T-helper 1 cell (primary cell): Measurements from ENCODE around the gene SBF2.

Experiments
- DNase-seq, 5 donors: peaks; one replicate each; pipeline ENCODE4 v3.0.0-alpha.2; 2012 to 2020

SBF2 gene

GRCh38 chr11:9796266-9796665, 497.8 kb downstream of the SBF2 start:
- DNase-seq = no peak

DNA sequence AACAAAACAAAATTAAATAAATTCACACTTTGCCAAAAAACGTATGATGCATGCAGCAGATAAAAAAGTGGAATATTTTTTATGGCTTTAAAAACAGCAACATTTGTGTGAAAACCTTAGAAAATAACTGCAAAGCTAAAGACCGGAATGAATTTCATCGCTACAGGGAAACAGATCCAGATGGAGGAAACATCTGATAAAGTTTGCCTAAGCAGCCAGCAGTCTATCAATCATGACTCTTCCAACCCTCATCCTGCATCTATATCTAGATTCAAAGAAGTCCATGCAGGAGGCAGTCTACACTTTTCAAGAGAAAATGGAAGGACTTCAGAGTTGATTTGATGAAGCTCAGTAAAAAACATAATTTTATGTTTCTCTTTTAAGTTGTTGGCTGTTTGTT, 503.3 kb downstream of the SBF2 start:
- DNase-seq = no peak

DNA sequence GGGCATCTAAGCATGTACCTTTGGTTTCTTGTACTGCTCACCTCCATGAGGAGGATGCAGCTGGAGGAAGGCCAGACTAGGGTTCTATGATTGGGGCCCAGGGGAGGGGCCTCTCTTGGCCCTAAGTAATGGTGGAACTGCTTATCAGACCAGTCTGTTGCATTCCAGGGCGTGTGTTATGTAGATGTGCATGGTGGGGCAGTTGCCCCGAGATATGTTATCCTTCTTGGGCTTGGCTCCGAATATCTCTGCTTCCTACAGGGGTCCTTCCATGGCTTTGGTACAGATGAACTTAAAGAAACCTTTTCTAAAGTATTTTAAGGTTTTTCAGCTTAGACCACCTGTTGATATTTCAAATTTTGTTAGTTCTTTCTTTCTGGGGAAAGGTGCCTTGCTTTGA, 504.1 kb downstream of the SBF2 start:
- no peak for DNase-seq

GRCh38 chr11:9787981-9788521, 506.0 kb downstream of the SBF2 start:
- no peak for DNase-seq

GRCh38 chr11:9787260-9787659, 506.8 kb downstream of the SBF2 start:
- no peak for DNase-seq

- DNase-seq = no peak
These were observed 509.3 kb downstream of the SBF2 start for GRCh38 chr11:9784602-9785315.

GRCh38 chr11:9783986-9784385, 510.0 kb downstream of the SBF2 start:
- DNase-seq = no peak

GRCh38 chr11:9780929-9781328, 513.1 kb downstream of the SBF2 start:
- DNase-seq = no peak

DNA sequence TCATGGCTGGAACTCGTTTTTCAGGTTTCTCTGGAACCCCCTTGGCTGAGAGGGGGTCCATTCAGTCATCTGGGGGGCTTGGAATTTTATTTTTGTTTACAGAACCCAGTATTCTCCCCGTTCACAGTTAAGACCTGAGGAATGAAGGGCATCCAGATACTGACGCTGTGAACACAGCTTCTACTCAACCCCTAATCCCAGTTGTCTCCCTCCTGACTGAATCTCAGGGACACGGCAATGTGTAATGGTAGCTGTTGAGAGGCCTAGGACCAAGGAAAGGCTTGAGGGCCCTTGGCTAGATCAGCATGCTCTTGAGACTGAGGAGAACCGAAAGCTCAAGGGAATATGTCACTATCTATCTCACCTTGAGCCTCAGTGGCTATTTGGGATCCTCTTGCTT, 516.5 kb downstream of the SBF2 start:
- DNase-seq = no peak

DNA sequence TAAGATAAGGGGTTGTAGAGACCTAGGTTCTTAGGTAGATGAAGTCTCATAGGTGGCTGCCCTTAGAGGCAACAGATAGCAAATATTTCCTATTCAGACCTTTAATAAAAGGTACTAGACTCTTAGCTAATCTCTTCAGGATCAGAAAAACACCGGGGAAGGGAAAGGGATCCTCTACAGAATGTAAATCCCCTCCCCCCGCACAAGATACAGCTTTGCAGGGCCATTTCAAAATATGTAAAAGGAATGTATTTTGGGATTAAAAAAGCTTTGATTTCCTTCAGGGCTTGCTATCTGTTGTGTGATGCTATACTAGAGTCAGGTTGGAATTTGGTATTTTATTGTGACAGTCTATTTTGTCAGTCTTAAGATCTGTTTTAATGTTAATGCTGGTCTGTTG, 517.0 kb downstream of the SBF2 start:
- DNase-seq = no peak

- DNase-seq = no peak
These were observed 517.8 kb downstream of the SBF2 start for GRCh38 chr11:9776203-9776602.

DNA sequence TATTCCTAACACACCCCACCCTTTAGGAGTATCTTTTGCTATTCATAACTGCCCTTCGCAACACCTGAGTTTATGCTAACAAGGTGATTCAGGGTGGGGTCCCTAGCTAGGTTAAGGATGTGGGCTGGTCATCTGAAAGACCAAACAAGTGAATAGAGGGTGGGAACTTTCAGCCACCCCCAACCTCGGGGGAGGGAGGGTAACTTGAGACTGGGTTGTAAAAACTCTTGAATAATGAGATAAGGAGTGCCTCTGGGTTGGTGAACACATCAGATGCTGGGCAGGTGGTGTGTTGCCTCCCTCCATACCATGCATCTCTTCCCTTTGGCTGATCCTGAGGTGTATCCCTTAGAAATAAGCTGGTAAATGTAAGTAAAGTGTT, 518.6 kb downstream of the SBF2 start:
- no peak for DNase-seq

DNA sequence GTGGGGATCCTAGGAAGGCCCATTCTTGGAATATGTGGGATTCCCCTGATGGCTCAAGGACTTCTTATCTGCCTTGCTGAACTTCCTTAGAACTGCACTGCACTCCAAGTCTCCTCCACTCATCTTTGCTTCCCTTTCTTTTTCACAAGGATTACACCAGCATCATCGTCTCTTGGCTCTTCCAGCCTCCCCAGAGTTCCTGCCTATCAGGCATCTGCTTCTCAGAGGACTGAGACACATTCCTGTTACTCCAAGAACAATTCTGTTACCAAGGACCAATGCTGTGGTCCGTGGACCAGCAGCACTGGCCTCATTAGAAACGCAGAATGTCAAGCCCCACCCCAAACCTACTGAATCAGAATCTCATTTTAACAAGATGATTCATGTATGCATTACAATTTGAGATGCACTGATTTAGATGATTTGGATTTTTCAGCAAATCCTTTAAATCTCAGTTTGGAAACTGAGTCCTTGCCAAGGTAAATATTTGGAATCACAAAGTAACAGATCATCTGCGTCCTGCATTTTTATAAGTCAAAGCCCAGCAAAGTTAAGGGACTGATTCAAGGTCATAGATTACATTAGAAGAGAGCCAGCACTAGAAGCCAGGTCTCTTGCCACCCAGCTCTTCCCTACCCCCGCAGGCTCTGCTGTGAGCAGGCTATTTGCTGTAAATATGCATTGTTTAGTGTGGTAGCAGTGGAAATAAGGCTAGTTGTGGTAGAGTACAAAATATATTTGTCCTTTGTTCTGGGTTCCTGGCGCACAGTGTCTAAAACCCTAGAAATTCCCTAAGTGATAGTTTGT, 519.2 kb downstream of the SBF2 start:
- DNase-seq = no peak

GRCh38 chr11:9774109-9774508, 519.9 kb downstream of the SBF2 start:
- no peak for DNase-seq

- DNase-seq = no peak
These were observed 520.5 kb downstream of the SBF2 start for GRCh38 chr11:9773524-9773923.

GRCh38 chr11:9772218-9772617, 521.8 kb downstream of the SBF2 start:
- no peak for DNase-seq

DNA sequence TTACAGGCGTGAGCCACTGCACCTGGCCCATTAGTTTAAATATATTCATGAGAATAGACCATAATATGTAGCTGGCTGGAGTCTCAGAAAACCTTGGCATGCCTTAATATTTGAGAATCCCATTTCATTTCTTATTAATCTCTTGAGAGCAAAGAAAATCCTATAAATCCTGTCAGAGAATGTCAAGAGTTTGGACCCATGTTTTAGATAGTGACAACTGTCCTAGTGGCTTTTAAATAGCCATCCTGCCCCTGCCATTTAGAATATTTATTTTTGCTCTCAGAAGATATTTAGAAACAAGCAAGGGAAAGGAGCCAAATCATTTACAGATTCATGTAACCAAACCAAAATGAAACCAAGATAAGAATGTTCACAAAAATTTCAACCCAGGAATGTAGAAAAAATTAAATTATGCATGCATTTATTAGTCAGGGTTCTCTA, 522.9 kb downstream of the SBF2 start:
- no peak for DNase-seq

DNA sequence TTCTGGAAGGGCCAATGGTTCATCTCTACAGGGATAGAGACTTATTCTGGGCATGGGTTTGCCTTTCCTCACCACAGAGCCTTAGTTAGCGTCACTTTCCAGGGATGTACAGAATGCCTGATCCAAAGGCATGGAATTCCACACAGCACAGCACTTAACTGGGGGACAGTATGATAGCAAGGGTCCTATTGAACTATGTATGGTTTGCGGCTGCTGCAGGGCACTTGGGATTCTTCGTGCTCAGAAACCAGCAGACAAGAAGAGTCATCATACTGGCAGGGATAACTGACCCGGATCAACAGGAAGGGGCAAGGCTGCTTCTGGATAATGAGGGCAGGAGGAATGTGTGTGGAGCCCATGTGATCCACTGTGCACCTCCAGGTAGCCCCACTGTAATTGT, 524.4 kb downstream of the SBF2 start:
- DNase-seq = no peak

GRCh38 chr11:9765320-9766101, 528.5 kb downstream of the SBF2 start:
- no peak for DNase-seq

GRCh38 chr11:9763301-9763700, 530.7 kb downstream of the SBF2 start:
- no peak for DNase-seq

DNA sequence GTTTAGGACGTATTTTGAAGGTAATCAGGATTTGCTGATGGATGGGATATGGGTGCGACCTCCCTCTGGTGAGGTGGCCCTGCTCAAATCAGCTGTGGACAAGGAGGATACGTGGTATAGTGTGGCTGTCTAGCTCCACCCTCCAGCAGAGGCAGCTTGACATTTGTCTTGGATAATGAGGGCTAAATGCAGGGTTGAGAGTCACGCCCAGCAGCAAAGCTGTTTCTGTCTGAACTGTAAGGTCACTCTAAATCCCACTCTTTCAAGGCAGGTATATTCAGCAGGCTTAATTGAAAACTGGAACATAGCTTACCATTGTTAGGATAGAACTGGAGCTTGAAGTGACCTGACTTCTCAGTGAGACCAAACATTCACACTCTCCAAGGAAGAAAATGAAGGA, 531.5 kb downstream of the SBF2 start:
- no peak for DNase-seq

GRCh38 chr11:9761441-9761945, 532.5 kb downstream of the SBF2 start:
- DNase-seq = no peak

DNA sequence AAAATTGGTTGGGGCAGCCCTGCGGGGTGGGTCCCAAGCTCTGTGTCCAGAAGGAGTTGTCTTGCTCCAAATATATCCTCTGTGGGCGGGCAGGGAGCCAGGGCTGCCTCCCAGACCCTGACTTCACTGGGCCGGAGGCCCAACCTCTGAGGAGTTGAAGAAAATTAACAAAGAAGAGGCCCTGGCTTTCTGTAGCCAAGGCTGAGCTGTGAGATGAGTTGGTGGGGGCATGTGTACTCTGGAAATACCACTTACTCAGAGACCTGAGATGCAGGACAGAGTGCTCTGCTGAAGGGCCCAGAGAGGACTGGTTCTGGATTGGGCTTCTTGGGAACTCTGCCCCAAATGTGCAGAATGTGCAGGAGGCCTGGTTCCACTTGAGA, 533.8 kb downstream of the SBF2 start:
- DNase-seq = no peak
